ENCODE results near the gene TRIL. TPM values are rescaled to one million over a fixed set of nuclear protein-coding genes. Genes with fewer than 3 reads are reported as not detected.

The TRIL gene
- total RNA-seq, 4 donors from 2014 or later, result 0.89 to 3.9 (median 1.9) TPM

- intact Hi-C loops (cut with DNase I; ENCODE audit: low total_unique reads), result no loop called here
- no peak for DNase-seq (ENCODE audit: low spot score in 2 of 2)
- TF ChIP-seq POLR2A (IDR thresholded peaks at IDR 0.05) (no peak), CTCF (IDR thresholded peaks at IDR 0.05) (no peak)
- H3K4me3 ChIP-seq (ENCODE audit: low read depth, poor library complexity, severe bottlenecking), result no peak overlapping the region
These were observed 3.7 kb downstream of the TRIL start for GRCh38 chr7:28954471-28954870.

GRCh38 chr7:28953633-28954032 is 4.5 kb downstream of the TRIL start:
- TF ChIP-seq POLR2A (IDR thresholded peaks at IDR 0.05) (no peak), CTCF (IDR thresholded peaks at IDR 0.05) (no peak)
- DNase-seq (ENCODE audit: low spot score in 2 of 2), result no peak
- H3K4me3 ChIP-seq (ENCODE audit: low read depth, poor library complexity, severe bottlenecking), result no peak overlapping the region
- intact Hi-C loops (cut with DNase I; ENCODE audit: low total_unique reads), result no loop called here
- 31 to 40% methylated on average over 4 of the region's 4 CpGs for WGBS, 2 donors

- intact Hi-C loops (cut with DNase I; ENCODE audit: low total_unique reads), result no loop called here
- 67 to 86% methylated on average over 3 of the region's 3 CpGs for WGBS, 2 donors
- TF ChIP-seq CTCF (IDR thresholded peaks at IDR 0.05), result no peak
- TF ChIP-seq POLR2A (IDR thresholded peaks at IDR 0.05), result no peak
- DNase-seq (ENCODE audit: low spot score in 2 of 2), result no peak
- H3K4me3 ChIP-seq (ENCODE audit: low read depth, poor library complexity, severe bottlenecking), result no peak overlapping the region
These were observed 16.0 kb downstream of the TRIL start for GRCh38 chr7:28942168-28942567.

- H3K4me3 ChIP-seq (ENCODE audit: low read depth, poor library complexity, severe bottlenecking), result no peak overlapping the region
- 75 to 89% methylated on average over 5 of the region's 5 CpGs for WGBS, 2 donors
- intact Hi-C loops (cut with DNase I; ENCODE audit: low total_unique reads), result no loop called here
- no peak for TF ChIP-seq CTCF (IDR thresholded peaks at IDR 0.05)
- no peak for TF ChIP-seq POLR2A (IDR thresholded peaks at IDR 0.05)
- DNase-seq (ENCODE audit: low spot score in 2 of 2), result no peak
These were observed 16.5 kb downstream of the TRIL start for GRCh38 chr7:28941633-28942032.

- TF ChIP-seq POLR2A (IDR thresholded peaks at IDR 0.05) (no peak), CTCF (IDR thresholded peaks at IDR 0.05) (no peak)
- H3K4me3 ChIP-seq (ENCODE audit: low read depth, poor library complexity, severe bottlenecking), result no peak overlapping the region
- no peak for DNase-seq (ENCODE audit: low spot score in 2 of 2)
- intact Hi-C loops (cut with DNase I; ENCODE audit: low total_unique reads), result no loop called here
- WGBS, 2 donors, result 83 to 87% methylated on average over 11 of the region's 11 CpGs
These were observed 17.3 kb downstream of the TRIL start for GRCh38 chr7:28940741-28941384.
